Inflammatory macrophage treated with lipopolysaccharide for 4 hours (primary cell): ENCODE data around the gene PRR35.

Source experiments
- DNase-seq: peaks from one replicate; pipeline ENCODE4 v3.0.0-alpha.2; 2020

Gene PRR35

DNA sequence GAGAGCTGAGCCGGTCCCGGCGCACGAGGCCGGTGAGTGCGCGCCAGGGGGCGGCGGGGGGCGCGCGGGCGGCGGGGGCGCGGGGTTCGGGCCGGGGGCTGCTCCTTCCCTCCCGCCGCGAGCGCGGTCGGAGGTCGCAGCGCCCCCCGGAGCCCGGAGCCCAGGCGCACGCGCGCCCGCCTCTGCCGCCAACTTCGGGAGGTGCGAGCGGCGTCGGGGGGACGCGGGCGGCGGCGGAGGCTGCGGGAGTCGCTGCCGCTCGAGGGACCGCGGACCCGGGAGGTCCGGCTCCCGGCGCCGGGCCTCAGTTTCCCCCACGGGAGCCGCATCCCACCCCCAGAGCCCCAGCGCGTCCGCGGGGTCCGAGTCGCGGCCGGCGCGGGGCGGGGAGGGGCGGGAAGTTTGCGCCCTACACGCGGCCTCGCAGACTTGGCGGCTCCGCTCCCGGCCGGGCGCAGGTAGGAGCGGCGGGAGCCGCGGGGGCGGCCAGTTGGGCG lies at the start of gene PRR35:
Gene PRR35 (plus strand): TSS at position 191 of the 497 bp plus-strand sequence. CDS start 2,901 bp downstream, outside the sequence.
- DNase-seq, result no peak

DNA sequence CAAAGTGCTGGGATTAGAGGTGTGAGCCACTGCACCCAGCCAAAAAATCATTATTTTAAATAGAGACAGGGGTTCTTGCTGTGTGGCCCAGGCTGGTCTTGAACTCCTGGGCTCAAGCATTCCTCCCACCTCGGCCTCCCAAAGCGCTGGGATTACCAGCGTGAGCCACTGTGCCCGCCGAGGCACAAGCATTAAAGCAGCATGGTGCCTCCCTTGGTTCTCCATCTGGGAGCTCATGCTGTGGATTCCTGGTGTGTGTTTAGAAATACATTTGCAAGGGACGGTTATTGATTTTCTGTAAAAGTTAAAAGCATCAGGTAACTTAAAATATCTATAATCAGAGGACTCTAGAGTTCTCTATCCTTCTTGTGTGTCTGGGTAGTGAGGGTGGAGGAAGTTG lies 47.4 kb upstream of the PRR35 start:
- DNase-seq, result no peak

DNA sequence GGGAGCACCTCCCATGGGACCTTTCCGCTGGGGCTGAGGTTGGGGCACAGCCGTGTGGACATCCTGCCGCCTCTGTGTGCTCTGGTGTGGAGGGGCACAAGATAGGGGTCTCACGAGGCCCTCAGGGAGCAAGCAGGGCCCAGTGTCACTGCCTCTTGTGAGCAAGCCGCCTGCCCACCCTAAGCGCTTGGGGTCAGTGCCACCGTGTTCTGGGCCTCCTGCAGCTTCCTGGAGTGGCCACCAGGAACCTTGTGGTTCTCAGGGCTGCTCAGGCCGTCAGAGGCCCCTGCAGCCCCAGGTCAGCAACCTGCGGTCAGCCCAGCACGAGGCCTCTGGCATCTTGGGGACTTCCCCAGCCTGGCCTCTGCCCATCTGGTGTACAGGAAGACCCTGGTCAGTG lies 46.2 kb upstream of the PRR35 start:
- no peak for DNase-seq

DNA sequence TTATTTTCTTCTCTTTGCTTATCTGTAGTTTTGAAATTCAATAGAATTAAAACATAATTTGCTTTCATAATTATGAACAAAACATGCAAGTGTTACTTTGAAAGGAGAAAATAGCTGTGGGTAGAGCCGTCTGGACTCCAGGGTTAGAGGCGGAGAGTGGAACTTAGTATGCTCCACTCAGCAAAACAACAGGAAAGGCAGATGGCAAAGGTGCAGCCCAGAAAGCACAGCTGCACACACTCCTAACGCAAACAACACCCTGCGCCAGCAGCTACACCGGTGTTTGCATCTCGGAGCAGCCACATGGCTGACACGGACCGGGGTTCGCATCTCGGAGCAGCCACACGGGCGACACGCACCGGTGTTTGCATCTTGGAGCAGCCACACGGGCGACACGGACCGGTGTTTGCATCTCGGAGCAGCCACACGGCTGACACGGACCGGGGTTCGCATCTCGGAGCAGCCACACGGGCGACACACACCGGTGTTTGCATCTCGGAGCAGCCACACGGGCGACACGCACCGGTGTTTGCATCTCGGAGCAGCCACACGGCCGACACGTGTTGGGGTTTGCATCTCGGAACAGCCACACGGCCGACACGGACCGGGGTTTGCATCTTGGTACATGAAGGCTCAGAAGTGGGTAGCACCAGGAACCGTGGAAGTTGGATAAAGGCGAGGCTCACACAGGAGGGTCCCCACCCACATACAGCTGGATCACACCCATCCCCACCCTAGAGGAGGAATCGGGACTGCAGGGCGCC lies 44.8 kb upstream of the PRR35 start:
- DNase-seq, result no peak

DNA sequence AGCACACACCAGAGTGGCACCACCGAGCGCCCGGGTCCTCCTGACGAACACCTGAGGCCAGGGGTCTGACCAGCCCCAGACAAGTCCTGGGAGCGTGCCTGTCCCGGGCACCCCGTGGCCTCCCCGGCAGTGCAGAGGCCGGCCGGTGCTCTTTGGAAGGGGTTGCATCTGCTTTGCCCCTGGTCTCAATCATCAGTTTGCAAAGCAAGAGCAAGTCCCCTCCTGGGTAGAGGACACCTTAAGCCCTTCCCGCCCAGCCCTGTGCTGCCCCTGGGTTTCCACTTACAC lies 44.3 kb upstream of the PRR35 start:
- no peak for DNase-seq

DNA sequence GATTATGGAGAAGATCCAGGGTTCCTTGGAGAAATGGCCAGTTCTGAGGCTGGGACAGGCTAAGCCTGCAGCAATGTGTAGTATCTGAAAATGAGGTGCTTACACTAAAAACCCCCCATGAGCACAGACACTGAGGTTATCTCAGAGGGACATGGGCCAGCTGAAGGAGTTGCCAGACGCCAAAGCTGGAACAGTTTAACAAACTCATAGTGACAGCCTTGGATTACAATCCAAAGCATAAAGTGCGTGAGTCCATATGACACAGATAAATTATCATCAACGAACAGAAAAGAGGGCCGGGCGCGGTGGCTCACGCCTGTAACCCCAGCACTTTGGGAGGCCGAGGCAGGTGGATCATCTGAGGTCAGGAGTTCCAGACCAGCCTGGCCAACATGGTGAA lies 43.9 kb upstream of the PRR35 start:
- no peak for DNase-seq

DNA sequence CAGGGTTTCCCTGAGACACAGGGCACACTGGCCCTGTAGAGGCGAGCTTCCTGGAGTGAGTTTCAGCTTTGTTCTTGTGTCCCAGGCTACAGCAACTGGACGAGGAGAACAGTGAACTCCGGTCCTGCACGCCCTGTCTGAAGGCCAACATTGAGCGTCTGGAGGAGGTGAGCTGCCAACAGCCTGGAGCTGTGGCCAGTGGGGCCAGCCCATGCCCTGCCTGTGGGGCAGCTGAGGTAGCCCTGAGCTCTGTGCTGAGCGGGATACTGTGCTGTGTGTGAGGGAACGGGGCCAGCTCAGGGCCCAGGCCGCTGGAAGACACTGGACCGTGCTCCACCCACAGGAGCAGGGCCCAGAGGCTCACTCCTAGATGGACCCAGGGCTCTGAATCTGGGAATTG lies 41.3 kb upstream of the PRR35 start:
- no peak for DNase-seq

DNA sequence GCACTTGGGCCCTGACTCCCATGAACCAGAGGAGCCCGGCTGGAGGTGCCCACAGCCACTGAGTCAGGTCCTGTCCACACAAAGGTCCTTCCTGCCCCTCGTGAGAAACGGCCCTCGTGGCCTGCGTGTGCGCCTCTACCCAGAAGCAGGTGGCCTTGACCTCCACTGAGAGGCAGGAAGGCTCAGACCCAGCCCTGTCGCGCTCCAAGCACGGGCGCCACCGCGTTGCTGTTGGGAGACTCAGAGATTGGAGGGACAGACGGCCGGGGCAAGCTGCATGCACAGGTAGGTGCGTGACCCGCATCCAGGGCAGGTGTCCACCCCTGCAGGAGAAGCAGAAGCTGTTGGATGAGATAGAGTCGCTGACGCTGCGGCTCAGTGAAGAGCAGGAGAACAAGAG lies 40.8 kb upstream of the PRR35 start:
- DNase-seq, result no peak

DNA sequence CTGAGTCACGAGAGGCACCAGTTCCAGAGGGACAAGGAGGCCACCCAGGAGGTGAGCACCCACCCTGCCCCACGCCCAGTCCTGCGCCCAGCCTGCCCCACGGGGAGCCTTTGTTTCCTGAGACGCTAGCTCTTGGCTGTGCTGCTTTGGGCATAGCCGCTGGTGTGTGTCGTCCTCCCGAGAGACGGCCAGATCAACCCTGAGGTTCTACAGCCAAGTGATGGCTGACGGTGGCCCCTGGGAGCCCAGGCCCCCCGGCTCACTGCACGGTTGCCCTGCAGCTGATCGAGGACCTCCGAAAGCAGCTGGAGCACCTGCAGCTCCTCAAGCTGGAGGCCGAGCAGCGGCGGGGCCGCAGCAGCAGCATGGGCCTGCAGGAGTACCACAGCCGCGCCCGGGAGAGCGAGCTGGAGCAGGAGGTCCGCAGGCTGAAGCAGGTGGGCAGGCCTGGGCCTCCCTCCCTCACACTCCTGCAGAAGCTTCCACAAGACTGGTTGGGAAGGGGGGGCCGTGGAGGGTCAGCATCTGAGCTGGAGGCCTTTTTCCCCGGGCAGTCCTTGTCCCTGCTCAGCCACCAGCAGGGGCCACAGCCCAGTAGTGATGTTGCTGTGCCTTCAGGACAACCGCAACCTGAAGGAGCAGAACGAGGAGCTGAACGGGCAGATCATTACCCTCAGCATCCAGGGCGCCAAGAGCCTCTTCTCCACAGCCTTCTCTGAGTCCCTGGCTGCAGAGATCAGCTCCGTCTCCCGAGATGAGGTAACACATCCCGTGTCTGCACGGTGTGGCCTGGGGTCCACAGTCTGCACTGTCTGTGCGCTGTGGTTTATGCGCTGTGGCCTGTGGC lies 40.1 kb upstream of the PRR35 start:
- no peak for DNase-seq

DNA sequence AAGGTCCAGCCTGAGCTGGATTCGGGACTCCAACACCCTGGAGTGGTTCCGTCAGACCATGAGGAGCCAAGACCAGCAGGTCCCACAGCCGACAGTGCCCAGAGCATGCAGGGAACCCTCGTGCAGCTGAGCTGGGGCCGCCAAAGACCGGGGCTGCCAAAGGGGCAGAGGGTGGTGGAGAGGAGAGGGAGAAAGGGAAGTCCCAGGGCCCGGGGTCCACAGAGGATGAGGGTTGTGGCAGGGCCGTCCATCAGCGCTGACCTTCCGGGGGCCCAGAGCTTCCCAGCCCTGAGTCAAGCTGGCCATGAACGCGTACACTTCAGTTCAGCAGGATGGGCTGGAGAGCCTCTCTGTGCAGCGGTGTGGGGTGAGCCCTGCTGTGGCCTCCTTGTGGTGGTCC lies 39.3 kb upstream of the PRR35 start:
- DNase-seq, result no peak

DNA sequence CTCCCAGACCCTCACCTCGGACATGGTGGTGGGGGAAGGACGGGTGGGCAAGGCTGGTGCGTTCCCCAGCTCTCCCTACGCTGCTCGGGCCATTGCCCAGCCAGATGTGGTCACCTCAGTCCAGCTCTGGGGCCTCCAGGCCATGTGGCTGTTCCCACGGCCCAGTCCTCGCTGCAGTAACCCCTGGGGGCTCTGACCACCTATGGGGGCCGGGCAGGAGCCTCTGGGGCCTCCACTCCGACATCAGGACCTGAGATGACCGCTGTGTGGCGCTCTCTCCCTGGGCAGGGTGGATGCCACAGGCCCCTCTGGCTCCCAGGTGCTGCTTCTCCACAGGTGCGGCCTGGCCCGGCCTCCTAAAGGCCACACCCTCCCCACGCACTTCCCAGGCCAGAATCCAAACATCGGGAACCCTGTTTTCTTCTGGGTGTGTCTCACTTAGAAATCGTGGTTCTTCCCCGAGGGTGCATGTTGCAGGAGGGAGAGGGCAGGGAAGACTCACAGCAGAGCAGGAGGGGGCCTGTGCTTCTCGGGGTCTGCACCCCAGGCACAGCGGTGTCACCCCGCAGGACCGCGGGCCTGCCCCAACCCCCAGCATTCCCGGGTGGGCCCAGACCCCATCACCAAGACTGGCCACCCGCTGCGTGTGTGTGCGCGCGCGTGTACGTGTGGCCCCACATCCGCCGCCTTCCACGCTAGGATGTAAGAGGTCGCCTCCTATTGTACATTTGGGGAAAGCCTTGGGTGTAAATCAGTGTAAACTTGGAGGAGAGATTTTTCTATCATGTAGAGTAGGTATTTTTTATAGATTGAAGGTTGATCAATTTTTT lies 38.6 kb upstream of the PRR35 start:
- no peak for DNase-seq

DNA sequence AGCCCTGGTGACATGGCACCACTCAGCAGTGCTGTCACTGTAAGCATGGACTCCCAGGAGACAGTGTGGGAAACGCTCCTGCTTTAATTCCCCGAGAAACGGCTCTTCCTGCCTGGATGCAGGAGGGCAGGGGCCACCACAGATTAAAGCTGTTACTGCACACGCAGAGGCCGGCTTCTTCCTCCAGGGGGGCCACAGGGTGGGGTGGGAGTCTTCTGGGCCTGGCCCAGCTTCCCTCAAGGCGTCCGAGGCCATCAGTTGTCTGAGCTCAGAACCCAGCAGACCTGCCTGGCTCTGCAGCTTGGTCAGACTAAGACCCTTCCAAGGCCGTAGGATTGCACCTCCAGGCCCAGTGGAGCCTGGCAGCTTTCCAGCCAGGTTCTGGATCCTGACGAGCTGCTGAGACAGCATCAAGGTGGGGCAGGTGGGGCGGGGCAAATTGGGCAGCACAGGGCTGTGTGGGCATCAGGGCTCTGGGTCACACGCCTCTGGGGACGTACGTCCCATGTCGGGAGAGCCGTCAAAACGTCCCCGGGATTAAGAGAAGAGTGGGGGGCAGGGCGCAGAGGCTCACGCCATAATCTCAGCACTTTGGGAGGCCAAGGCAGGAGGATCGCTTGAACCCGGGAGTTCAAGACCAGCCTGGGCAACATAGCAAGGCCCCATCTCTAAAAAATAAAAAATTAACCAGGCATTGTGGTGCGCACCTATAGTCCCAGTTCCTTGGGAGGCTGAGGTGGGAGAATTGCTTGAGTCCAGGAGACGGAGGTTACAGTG lies 37.7 kb upstream of the PRR35 start:
- DNase-seq, result no peak

DNA sequence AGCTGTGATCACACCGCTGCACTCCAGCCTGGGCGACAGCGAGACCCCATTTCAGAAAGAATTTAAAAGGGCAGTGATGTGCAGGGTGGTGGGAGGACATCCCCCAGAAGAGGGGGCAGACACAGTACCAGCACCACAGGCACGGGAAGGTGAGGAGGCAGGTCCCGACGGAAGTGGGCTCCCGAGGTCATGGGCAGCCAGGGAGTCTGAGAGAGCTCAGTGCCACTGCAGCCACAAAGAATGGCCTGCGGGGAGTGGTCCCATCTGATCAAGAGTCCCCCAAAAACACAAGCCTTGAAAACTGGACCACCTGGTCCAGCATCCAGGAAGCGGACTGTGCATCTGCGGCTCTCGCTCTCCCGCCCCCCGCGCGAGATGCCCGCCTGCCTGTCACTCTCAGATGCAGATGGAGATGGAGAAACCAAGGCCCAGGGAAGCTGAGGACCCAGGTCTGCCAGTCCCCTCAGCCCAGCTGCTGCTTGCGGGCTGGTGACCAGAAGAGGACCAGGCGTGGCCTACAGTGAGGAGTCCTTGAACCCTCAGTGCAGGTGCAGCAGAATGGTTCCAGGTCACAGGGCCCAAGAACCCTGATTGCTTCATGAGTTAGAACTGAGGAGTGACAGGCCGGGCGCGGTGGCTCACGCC lies 37.0 kb upstream of the PRR35 start:
- DNase-seq, result no peak

DNA sequence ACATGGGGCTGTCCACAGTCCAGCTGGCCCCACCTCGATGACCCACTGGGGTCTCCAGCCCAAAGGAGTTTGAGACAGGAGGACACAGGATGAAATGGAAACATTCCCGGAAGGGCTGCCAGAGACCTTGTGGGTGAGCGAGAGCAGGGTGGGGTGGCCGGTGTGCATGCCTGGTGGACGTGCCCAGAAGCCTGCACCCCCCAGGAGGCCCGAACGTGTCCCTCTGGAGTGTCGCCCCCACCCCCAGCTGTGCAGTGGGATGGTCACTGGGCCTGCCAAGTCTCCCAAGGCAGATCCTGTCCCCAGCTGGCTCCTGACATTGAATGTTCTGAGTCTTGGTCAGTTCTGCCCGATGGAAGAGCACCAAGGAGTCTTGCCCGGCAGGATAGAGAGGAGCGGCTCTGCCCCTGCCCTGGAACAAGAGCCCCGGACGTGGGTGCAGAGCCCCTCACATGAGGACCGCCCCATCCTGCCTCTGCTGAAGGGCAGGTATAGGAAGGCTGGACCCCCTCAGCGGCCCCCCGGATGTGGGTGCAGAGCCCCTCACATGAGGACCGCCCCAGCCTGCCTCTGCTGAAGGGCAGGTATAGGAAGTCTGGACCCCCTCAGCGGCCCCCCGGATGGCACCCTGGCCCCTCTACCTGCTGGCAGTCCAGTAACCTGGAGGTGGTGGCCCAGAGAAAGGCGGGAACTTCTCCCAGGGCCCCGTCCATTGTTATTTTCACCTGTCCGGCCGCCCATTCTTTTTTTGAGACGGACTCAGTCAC lies 35.7 kb upstream of the PRR35 start:
- DNase-seq, result no peak

DNA sequence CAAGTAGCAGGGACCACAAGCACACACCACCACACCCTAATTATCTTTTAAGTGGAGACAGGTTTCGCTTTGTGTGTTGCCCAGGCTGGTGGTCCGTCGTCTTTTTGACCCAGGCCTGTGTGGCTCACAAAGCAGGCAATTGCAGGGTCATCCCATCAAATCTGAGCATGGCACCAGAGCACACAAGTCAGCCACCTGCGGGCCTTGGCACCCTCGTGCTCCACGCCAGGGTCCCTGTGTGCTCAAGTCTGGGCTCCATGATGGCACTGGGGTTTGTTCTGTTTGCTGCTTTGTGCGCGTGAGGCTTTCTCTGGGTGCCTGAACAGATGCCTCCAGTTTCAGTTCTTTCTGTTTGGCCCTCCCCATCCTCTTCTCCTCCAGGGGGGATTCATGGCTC lies 35.1 kb upstream of the PRR35 start:
- DNase-seq, result no peak

DNA sequence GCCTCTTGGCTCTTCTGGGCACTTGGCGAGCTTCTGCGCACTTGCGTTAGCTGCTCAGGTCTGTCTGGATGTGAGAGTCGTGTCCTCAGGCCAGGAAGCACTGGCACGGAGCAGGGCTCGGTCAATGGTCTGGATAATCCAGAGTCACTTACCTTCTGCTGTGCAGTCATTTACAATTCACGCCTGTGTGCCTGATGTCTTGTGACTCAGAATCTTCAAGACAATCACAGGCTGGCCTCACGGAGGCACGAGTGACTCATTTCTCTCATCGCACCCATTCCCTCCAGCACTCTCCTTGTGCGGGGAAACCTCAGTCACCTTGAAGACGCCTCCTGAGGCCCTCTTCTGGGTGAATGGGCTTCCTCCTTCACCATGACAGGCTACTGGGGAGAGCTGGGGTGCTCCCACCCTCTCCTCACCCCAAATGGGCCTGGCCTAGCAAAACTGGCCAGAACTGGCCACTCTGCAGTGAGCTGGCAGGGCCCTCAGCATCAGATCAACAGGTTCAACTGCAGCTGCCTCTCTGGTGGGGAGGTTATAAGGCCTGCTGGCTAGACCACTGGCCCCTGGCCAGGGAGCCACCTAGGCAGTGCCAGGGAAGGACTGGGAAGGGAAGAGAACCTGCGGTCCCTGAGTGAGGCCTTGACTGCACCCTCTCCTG lies 34.5 kb upstream of the PRR35 start:
- DNase-seq, result no peak

DNA sequence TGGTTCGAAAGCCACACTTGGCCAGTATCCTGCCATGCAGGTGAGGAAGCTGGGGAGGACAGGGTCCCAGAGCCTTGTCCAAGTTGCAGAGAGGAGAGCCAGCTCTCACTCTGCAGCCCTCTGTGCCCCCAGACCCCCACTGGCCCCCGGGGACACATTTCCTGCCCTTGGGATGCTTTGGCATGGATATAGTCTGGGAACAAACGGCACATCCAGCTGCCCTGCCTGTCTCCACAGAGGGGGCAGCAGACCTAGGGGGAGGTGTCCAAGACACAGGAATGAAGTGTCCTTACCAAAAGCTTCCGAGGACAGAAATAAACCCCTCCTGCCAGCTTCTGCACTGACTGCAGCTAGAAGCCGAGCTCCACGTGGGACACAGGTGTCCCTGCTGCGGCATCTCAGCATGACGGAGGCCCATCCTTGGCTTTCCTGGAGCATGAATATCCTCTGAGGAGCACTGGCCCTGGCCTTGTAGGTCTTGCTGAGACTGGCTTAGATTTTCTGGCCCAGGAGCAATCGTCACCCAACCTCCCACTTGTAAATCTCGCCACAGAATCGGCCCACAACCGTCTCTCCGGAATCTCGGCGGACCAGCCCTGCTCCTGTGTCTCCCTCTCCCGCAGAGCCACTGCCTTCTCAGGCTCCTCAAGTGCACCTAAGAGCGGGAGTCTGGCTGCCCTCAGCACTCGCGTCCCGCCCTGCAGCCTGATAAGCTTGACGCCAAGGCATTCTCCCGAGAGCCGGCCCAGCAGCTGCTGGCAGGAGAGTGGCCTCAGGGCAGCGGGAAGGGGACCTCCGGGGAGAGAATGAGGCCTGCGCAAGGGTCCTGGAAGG lies 33.8 kb upstream of the PRR35 start:
- DNase-seq, result no peak

DNA sequence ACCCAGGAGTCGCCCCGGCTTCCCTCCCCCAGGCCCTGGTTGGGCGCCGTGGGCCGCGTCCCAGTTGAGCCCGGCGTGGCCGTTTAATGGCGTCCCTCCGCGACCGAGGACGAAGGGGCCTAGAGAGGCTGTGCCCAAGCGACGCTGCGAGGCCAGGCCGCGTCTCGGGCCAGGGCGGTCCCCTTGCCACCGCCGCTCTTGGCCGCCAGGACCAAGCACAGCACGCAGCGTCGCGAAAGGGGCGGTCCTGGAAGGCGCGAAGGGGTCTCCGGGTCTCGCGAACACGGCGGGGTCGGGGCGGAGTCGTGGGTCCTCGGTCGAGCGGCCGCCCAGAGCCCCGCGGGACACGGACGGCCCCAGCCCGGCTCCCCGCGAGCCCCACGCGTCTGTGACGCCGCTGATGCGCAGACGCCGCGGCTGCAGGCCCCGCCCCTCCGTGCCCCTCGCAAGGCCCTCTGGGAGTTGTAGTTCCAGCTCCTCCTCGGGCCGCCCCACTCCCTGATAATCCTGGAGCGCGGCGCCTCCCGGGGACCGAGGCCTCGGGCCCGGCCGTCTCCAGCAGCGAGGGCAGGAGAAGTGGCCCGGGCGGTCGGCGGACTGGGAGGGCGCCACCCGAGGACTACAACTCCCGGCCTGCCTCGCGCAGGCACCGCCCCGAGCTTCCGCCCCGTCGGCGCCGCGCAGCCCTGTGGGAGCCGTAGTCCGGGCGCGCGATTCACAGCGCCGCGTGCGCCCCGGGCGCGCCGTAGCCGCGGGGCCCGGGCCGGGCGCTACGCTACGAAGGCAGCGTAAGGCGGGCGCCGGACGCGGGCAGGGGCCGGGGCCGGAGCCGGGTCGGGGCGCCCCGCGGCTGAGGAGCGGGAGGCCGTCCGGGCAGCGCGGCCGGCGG lies 32.9 kb upstream of the PRR35 start, which contains the start of gene CAPN15:
Gene CAPN15 (plus strand): TSS at position 698 of the 889 bp plus-strand sequence. CDS start 19,127 bp downstream, outside the sequence.
- peak; percentile 86 for DNase-seq
